NCI-H2171 treated with DMSO at 0.1 percent for 48 hours (cell line): ENCODE results near the gene AMBN.
A peak's percentile ranks its signal among the peaks of the same experiment; 100 is the strongest.
"Not testable (repeated sequence)": the region's sequence is repeated elsewhere in the genome, so short reads cannot be mapped to it uniquely, and the experiment has no call there.

Source experiments
- DNase-seq: peaks from one replicate; lab custom pipeline; 2025; lab: John Stamatoyannopoulos, UW

AMBN gene

DNA sequence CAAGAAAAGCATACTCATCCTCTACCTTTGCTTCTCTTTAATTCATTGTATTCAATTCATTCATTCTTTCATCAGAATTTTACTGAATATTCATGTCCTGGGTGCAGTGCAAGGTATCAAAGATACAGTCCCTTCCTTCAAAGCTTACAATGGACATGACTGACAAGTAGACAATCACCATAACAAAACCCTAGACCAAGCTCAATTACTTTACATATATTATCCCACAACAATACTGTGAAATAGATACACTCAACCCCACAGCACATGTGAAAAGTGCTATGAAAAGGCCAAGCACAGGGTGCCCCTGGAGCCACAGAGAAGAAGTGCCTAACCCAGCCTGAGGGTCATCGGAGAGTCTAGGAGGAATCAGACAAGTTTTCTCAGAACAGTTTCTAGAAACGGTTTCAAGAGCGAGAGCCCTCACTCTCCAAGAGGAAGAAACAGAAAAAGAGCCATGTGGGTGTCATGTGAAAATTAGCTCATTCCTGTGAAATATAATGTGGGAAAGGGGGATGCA, 15.3 kb downstream of the AMBN start:
- DNase-seq, result no peak

- DNase-seq, result no peak
These were observed 16.3 kb downstream of the AMBN start for GRCh38 chr4:70608324-70608723.

- no peak for DNase-seq
These were observed 21.5 kb downstream of the AMBN start for GRCh38 chr4:70613306-70614183.

GRCh38 chr4:70614184-70614555, 22.1 kb downstream of the AMBN start:
- DNase-seq, result no peak

DNA sequence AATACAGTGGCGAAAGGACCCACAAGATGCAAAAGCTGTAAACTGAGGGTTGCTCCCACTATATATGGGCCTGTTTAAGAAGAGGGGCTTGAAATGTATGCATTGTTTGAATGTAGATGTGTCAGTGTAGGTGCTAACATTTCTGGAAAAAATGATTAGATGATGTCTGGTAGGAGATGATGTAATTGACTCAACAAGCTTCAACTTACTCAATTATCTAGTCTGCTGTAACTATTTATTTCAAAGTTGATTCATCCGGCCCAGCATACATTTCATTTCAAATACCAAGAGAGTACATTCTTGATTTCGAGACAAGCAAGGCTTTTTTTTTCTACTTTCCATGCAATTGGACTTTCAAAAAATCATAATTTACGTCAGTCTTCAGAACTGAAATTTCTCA, 27.2 kb downstream of the AMBN start:
- no peak for DNase-seq

- DNase-seq, result no peak
These were observed 27.7 kb downstream of the AMBN start for GRCh38 chr4:70619778-70620177.

DNA sequence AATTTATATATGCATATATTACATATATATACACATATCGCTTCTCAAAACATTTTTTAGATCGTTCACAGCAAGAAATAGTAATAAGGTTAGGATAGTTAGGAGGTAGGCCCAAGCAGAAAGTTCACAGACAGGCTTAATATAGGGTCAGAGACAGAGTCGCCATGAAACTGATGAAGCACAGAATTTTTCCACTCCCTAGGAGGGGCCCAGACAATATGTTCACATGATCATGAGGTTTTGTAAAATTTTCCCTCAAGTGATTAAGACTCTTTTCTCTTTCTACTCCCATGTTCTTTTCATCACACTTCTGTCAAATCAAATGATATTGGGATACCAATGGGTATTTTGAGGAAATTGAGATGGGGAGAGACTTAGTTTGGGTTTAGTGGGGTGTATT, 31.3 kb downstream of the AMBN start:
- DNase-seq, result no peak

DNA sequence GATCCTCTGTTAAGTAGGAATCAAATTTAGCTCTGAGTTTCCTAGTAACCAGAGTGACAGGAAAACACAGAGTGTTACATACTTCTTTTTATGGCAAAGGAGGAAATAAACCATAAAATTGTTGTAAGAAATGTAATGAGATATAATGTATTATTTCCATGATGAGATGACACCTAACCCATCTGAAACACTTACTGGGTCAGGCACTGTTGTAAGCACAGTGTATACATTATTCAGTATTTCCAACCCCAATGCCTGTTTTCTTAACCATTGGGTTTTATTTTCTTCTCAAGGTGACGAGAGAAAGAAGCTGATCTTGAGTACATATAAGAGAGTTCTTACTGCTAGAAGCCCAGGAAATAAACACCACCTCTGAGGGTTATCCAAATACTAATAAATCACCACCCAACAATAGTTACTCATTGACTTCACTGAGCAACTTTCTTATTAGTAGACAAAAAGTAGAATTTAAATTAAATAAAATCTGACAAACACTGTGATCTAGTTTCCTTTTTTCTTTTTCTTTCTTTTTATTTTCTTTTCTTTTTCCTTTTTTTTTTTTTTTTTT, 32.3 kb downstream of the AMBN start:
- no peak for DNase-seq

DNA sequence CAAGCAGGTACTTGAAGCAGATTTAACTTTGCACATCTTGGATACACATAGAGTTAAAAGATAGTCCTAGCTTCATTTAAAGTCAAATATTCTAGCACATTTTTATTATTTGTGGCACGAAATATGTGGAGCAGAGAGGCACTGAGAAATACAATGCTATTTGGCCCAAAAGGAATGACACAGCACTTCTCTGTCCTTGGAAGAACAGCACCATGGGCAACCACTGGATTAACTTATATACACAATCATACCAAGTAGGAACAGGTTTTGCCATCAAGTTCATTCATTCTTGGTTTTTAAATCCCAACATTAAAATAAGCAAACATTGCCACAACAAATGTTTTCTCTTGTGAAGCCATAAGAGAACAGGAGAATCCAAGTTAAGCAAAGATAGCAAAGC, 35.6 kb downstream of the AMBN start:
- DNase-seq, result no peak

DNA sequence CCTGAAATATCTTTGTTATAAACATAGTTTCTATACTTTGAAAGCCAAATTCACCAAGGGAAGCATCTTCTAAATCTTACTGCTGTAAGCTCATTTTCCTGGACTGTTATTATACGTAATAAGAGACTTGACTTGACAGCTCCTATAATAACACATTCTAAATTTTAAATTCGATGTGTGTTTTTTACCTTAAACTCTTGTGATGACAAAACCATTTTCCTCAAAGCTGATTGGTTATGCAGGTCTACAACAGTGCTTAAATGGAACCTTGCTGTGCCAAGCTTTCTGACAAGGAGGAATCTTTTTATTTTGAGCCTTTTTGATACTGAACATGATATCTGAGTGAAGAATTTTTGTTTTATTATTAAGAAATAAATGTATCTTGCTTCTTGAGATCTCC, 36.4 kb downstream of the AMBN start, which contains the start of gene ENAM:
Gene ENAM, plus strand, starts transcription at position 301 of the 400 bp plus-strand sequence. CDS start 757 bp downstream, outside the sequence.
- DNase-seq, result no peak

- DNase-seq, result no peak
These were observed 37.5 kb downstream of the AMBN start for GRCh38 chr4:70629469-70630090.

DNA sequence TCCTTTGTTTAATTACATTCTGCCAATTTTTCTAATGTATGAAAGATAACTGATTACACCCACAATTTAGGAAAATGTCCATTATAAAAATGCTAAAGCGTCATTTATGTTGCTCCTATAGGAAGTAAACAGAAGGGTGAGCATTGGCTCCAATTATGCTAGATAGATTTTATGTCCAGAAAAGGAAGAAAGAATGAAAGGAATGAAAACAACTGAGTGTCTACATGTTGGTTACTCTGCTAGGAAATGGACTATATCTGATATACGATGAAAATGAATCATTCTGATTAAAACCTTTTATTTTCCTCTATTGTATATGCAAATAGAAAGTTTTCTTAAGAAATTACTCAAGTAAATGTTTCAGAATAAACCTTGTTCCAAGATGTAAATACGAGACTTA, 38.1 kb downstream of the AMBN start:
- no peak for DNase-seq

DNA sequence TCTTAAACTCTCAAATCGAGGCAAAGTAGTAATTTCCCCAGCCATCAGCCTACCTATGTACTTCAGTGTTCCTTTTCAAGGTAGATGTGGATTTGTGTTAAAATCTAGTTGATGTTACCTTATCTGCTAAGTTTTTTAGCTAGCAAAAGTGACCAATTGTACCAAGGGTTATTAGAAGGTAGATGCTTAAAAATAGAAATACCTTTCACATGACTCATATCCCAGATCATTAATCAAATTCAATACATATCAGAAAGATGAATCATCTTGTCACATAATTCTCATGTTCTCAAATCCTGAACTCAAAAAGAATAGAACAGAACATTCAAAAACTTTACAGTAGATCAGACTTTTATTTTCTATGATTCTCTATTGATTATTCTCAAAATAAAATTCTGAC, 40.0 kb downstream of the AMBN start:
- DNase-seq, result no peak

GRCh38 chr4:70634482-70634881, 42.4 kb downstream of the AMBN start:
- DNase-seq, result no peak

DNA sequence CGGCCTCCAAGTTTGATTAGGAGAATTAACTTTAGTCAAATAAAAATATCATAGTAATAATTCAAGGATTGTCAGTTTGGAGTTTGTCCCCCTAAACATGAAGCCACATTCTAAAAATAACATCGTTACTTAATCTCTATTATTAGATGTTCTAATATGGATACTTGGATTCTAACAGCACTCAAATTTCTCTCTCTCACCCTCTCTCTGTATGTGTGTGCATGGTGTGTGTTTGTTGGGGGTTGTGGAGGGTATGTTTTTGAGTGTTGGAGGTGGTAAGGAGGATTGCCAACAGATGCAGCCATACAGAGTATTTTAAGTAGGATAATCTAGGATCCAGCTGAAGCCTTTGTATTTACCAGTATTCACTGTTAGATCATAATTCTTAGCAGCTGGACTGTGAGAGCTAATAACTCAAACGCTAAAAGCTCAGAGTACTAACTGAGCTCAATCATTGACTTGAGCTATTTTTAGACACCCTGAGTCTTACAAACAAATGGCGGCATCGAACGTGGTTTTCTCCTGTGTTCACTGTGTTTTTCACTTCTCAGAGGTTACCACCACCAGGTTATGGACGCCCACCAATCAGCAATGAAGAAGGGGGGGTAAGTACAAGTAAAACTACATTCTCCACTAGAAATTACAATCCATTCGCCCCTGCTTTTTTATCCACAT, 45.3 kb downstream of the AMBN start:
- peak; percentile 62 for DNase-seq

DNA sequence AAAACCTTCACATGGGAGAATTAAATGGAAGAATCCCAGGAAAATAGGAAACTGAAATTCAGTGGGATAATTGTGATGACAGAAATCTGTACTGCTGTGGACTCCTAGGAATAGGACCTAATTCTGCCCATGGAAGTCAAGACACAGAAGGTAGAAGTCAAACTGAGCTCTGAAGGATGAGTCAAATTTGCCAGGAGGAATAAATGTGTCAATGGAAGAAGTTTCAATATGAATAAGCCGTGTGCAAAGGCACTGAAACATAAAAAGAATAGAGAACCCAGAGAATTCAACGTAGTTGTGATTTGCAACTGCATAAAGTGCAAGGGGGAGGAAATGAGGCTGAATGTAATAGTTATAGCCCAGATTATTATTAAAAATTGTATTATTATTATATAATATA, 48.1 kb downstream of the AMBN start:
- DNase-seq, result no peak

GRCh38 chr4:70650741-70651140, 58.7 kb downstream of the AMBN start:
- DNase-seq, result not testable (repeated sequence)

DNA sequence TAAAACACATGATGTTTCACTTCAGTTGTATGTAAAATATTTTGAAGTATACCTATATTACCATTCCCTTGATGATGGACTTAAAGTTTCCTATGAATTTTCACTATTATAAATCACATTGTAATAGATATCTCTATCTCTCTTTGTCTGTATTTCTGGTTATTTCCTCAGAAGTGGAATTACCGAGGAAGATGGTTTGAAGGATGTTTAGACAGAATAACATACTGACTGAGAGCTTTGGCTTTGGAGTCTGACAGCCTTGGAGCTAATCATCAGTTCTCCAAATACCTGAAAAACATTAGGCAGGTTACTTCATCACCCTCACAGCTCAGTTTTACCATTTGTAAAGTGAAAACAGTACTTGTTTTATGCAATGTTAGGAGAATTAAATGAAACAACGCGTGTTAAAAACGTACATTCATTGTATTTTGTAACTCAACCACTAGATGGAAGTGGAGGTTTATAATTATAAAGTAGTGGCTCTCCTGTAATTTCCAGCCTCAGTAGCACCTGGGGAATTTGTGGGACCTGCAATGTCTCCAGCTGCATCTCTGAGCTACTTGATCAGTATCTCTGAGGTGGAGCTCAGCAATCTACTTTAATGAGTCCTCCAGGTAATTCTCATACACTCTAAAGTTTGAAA, 59.9 kb downstream of the AMBN start:
- DNase-seq, result peak; percentile 39

- DNase-seq, result no peak
These were observed 62.6 kb downstream of the AMBN start for GRCh38 chr4:70654605-70655011.
